Neutrophil (primary cell): ENCODE data around the gene TRANK1.
"Not testable (repeated sequence)": the region's sequence is repeated elsewhere in the genome, so short reads cannot be mapped to it uniquely, and the experiment has no call there.

Experiments
- H3K27ac ChIP-seq: fragments of 200-600 bp; sonication (generic); 2 replicates; pipeline ENCODE4 v1.5.1; 2016; ENCODE audit warnings: mild to moderate bottlenecking, moderate library complexity
- H3K27me3 ChIP-seq: fragments of 200-600 bp; sonication (generic); 2 replicates; pipeline ENCODE4 v1.6.0; 2016; ENCODE audit warnings: mild to moderate bottlenecking
- H3K36me3 ChIP-seq: fragments of 200-600 bp; sonication (generic); 2 replicates; pipeline ENCODE4 v1.5.1; 2017
- H3K4me1 ChIP-seq, 2 experiments: fragments of 200-600 bp in 1 of 2; sonication (generic) in 1 of 2; 1 replicate in 1 of 2; 2 replicates in 1 of 2; pipeline versions ENCODE4 v1.5.1 to v1.6.1; 2013 to 2016; ENCODE audit warnings: low read depth in 1 of 2, low read length in 1 of 2, mild to moderate bottlenecking in 1 of 2, moderate library complexity in 1 of 2; ENCODE audit not compliant: control insufficient read depth in 1 of 2, insufficient read depth in 1 of 2
- H3K4me3 ChIP-seq, 2 experiments: fragments of 200-600 bp in 1 of 2; sonication (generic) in 1 of 2; 1 replicate in 1 of 2; 2 replicates in 1 of 2; pipeline ENCODE4 v1.5.1; 2013 to 2016; ENCODE audit warnings: low read depth in 1 of 2, low read length in 1 of 2, mild to moderate bottlenecking in 1 of 2, moderate library complexity in 1 of 2
- H3K9me3 ChIP-seq: fragments of 200-600 bp; sonication (generic); 2 replicates; pipeline ENCODE4 v1.5.1; 2016
- CTCF ChIP-seq: fragments of 200-600 bp; sonication (generic); IDR thresholded peaks from 2 replicates; pipeline ENCODE4 v1.5.1; 2016; ENCODE audit warnings: antibody characterized with exemption

The TRANK1 gene

GRCh38 chr3:36904641-36905040, 40.2 kb downstream of the TRANK1 start:
- H3K27me3 ChIP-seq: no peaks in the 10 kb centered on the region
- peak overlapping the region; percentile 51 for H3K27ac ChIP-seq
- H3K4me3 ChIP-seq: peak overlapping the region in 1 of 2 experiments; percentile 1
- TF ChIP-seq CTCF: peak; percentile 70
- H3K4me1 ChIP-seq: peaks cover 43 to 52% of the 10 kb centered on the region in 2 experiments
- peaks cover 52% of the 10 kb centered on the region for H3K36me3 ChIP-seq
- no peaks in the 10 kb centered on the region for H3K9me3 ChIP-seq

- Histone ChIP-seq H3K36me3 (peaks cover 57% of the 10 kb centered on the region), H3K4me1 (peaks cover 37 to 47% of the 10 kb centered on the region in 2 experiments), H3K27ac (peak overlapping the region; percentile 51)
- not testable (repeated sequence) for H3K27me3 ChIP-seq, H3K4me3 ChIP-seq, H3K9me3 ChIP-seq
These were observed 40.8 kb downstream of the TRANK1 start for GRCh38 chr3:36904065-36904464.

- no peaks in the 10 kb centered on the region for H3K9me3 ChIP-seq
- no peak for TF ChIP-seq CTCF
- H3K4me1 ChIP-seq: peaks cover 31 to 39% of the 10 kb centered on the region in 2 experiments
- peaks cover 65% of the 10 kb centered on the region for H3K36me3 ChIP-seq
- no peak overlapping the region for H3K4me3 ChIP-seq
- no peaks in the 10 kb centered on the region for H3K27me3 ChIP-seq
- peak overlapping the region; percentile 47 for H3K27ac ChIP-seq
These were observed 41.6 kb downstream of the TRANK1 start for GRCh38 chr3:36903119-36903882.

GRCh38 chr3:36901588-36901987, 43.3 kb downstream of the TRANK1 start:
- Histone ChIP-seq H3K27ac (no peak overlapping the region), H3K4me1 (peaks cover 23 to 30% of the 10 kb centered on the region in 2 experiments), H3K27me3 (no peaks in the 10 kb centered on the region), H3K9me3 (no peaks in the 10 kb centered on the region), H3K36me3 (peaks cover 82% of the 10 kb centered on the region), H3K4me3 (no peak overlapping the region)
- no peak for TF ChIP-seq CTCF

GRCh38 chr3:36900474-36901443, 44.1 kb downstream of the TRANK1 start:
- Histone ChIP-seq H3K27ac (no peak overlapping the region), H3K4me1 (peaks cover 23 to 30% of the 10 kb centered on the region in 2 experiments)

More at GRCh38 chr3:36900474-36901443, 44.1 kb downstream of the TRANK1 start:
- no peak overlapping the region for H3K4me3 ChIP-seq
- peaks cover 81% of the 10 kb centered on the region for H3K36me3 ChIP-seq
- no peak for TF ChIP-seq CTCF
- no peaks in the 10 kb centered on the region for H3K27me3 ChIP-seq
- H3K9me3 ChIP-seq: no peaks in the 10 kb centered on the region
